ENCODE data around the gene PCGF1. TPM values are rescaled to one million over a fixed set of nuclear protein-coding genes. Genes with fewer than 3 reads are reported as not detected.
A peak's percentile ranks its signal among the peaks of the same experiment; 100 is the strongest.
"Not testable (repeated sequence)": the region's sequence is repeated elsewhere in the genome, so short reads cannot be mapped to it uniquely, and the experiment has no call there.

Gene PCGF1
- total and polyA plus RNA-seq, 2 donors = 14.1 to 29.0 TPM

- DNase-seq (ENCODE audit: low read depth in 6 of 9, low spot score in 9 of 9) = no peak
- 12% methylated on average over 7 of the region's 7 CpGs for WGBS
- peak overlapping the region; percentile 95 to 98 for H3K27ac ChIP-seq (ENCODE audit: low read depth in 1 of 2, low read length in 1 of 2)
These were observed 34.6 kb downstream of the PCGF1 start for GRCh38 chr2:74472945-74473258.

GRCh38 chr2:74472086-74472944, 35.2 kb downstream of the PCGF1 start, which contains the start of gene MRPL53:
Gene MRPL53 (minus strand): TSS chr2:74472680. CDS start chr2:74472660, 20 bp downstream.
- Histone ChIP-seq H3K27ac (ENCODE audit: low read depth in 1 of 2, low read length in 1 of 2) (peak within 1 kb of the TSS; percentile 95 to 98), H3K27me3 (ENCODE audit: control insufficient read depth in 2 of 2, insufficient read depth in 1 of 2, low read length in 1 of 2) (no peaks in the 10 kb centered on the region), H3K9me3 (ENCODE audit: control insufficient read depth in 2 of 2, insufficient read depth in 1 of 2, low read length in 1 of 2) (peaks cover 0 to 2% of the 10 kb centered on the region in 2 donors), H3K4me1 (ENCODE audit: control insufficient read depth in 2 of 2, insufficient read depth in 2 of 2, low read length in 2 of 2) (peaks cover 11 to 22% of the 10 kb centered on the region in 2 donors), H3K4me3 (ENCODE audit: low read length in 2 of 2) (peak within 1 kb of the TSS; percentile 61 to 68), H3K36me3 (ENCODE audit: control insufficient read depth in 2 of 2, insufficient read depth in 2 of 2, low read length in 1 of 2) (peaks cover 22 to 35% of the 10 kb centered on the region in 2 donors)
- under 1% methylated on average over 66 of the region's 66 CpGs for whole genome bisulfite sequencing
- peak; percentile 89 to 98 (median 95) for DNase-seq (ENCODE audit: low read depth in 6 of 9, low spot score in 9 of 9)

More at GRCh38 chr2:74472945-74473258, 34.6 kb downstream of the PCGF1 start:
- H3K4me1 ChIP-seq (ENCODE audit: control insufficient read depth in 2 of 2, insufficient read depth in 2 of 2, low read length in 2 of 2) = peaks cover 11 to 22% of the 10 kb centered on the region in 2 donors
- peaks cover 22 to 39% of the 10 kb centered on the region in 2 donors for H3K36me3 ChIP-seq (ENCODE audit: control insufficient read depth in 2 of 2, insufficient read depth in 2 of 2, low read length in 1 of 2)
- no peaks in the 10 kb centered on the region for H3K27me3 ChIP-seq (ENCODE audit: control insufficient read depth in 2 of 2, insufficient read depth in 1 of 2, low read length in 1 of 2)
- peak overlapping the region; percentile 61 to 68 for H3K4me3 ChIP-seq (ENCODE audit: low read length in 2 of 2)
- H3K9me3 ChIP-seq (ENCODE audit: control insufficient read depth in 2 of 2, insufficient read depth in 1 of 2, low read length in 1 of 2) = peaks cover 0 to 2% of the 10 kb centered on the region in 2 donors

- peaks cover 0 to 2% of the 10 kb centered on the region in 2 donors for H3K9me3 ChIP-seq (ENCODE audit: control insufficient read depth in 2 of 2, insufficient read depth in 1 of 2, low read length in 1 of 2)
- WGBS = 73% methylated on average over 16 of the region's 16 CpGs
- no peaks in the 10 kb centered on the region for H3K27me3 ChIP-seq (ENCODE audit: control insufficient read depth in 2 of 2, insufficient read depth in 1 of 2, low read length in 1 of 2)
- H3K27ac ChIP-seq (ENCODE audit: low read depth in 1 of 2, low read length in 1 of 2) = peak overlapping the region; percentile 95 to 98
- peaks cover 11 to 22% of the 10 kb centered on the region in 2 donors for H3K4me1 ChIP-seq (ENCODE audit: control insufficient read depth in 2 of 2, insufficient read depth in 2 of 2, low read length in 2 of 2)
- H3K4me3 ChIP-seq (ENCODE audit: low read length in 2 of 2) = peak overlapping the region; percentile 61 to 68
- DNase-seq (ENCODE audit: low read depth in 6 of 9, low spot score in 9 of 9) = no peak
- peaks cover 22 to 33% of the 10 kb centered on the region in 2 donors for H3K36me3 ChIP-seq (ENCODE audit: control insufficient read depth in 2 of 2, insufficient read depth in 2 of 2, low read length in 1 of 2)
These were observed 36.0 kb downstream of the PCGF1 start for GRCh38 chr2:74471332-74472065.

DNA sequence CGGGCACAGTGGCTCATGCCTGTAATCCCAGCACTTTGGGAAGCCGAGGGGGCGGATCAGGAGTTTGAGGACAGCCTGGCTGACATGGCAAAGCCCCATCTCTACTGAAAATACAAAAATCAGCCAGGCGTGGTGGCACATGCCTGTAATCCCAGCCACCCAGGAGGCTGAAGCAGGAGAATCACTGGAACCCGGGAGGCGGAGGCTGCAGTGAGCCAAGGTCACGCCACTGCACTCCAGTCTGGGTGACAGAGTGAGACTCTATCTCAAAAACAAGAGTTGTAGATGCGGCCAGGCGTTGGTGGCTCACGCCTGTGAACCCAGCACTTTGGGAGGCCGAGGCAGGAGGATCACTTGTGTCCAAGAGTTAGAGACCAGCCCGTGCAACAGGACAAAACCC, 36.8 kb downstream of the PCGF1 start:
- H3K36me3 ChIP-seq (ENCODE audit: control insufficient read depth in 2 of 2, insufficient read depth in 2 of 2, low read length in 1 of 2) = peaks cover 16 to 30% of the 10 kb centered on the region in 2 donors
- H3K27ac ChIP-seq (ENCODE audit: low read depth in 1 of 2, low read length in 1 of 2); H3K27me3 ChIP-seq (ENCODE audit: control insufficient read depth in 2 of 2, insufficient read depth in 1 of 2, low read length in 1 of 2); H3K4me3 ChIP-seq (ENCODE audit: low read length in 2 of 2); H3K9me3 ChIP-seq (ENCODE audit: control insufficient read depth in 2 of 2, insufficient read depth in 1 of 2, low read length in 1 of 2); DNase-seq (ENCODE audit: low read depth in 6 of 9, low spot score in 9 of 9): not testable (repeated sequence)
- H3K4me1 ChIP-seq (ENCODE audit: control insufficient read depth in 2 of 2, insufficient read depth in 2 of 2, low read length in 2 of 2) = peaks cover 11 to 25% of the 10 kb centered on the region in 2 donors
- 97% methylated on average over 12 of the region's 12 CpGs for WGBS

DNA sequence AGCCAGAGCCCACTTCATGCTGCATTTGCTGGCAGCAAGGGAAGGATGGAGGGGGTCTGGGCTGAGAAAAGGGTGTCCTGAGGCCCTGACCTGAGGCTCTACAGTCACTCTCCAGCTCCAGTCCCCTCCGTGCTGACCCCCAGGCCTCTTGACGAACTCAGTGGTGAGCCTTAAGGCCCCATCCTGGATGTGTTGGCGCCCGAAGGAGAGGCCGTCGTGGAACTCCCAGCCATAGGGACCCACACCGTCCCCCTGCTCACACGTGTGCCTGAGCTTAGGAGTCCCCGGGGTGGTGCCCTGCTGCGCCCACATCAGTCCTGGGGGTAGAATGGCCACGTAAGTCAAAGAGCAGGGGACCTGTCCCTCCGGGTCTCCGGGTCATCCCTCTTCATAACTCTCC, 43.1 kb downstream of the PCGF1 start:
- Histone ChIP-seq H3K36me3 (ENCODE audit: control insufficient read depth in 2 of 2, insufficient read depth in 2 of 2, low read length in 1 of 2) (peaks cover 23 to 25% of the 10 kb centered on the region in 2 donors), H3K4me3 (ENCODE audit: low read length in 2 of 2) (peak overlapping the region; percentile 61 to 77), H3K4me1 (ENCODE audit: control insufficient read depth in 2 of 2, insufficient read depth in 2 of 2, low read length in 2 of 2) (peaks cover 6 to 15% of the 10 kb centered on the region in 2 donors), H3K9me3 (ENCODE audit: control insufficient read depth in 2 of 2, insufficient read depth in 1 of 2, low read length in 1 of 2) (no peaks in the 10 kb centered on the region), H3K27ac (ENCODE audit: low read depth in 1 of 2, low read length in 1 of 2) (no peak overlapping the region), H3K27me3 (ENCODE audit: control insufficient read depth in 2 of 2, insufficient read depth in 1 of 2, low read length in 1 of 2) (no peaks in the 10 kb centered on the region)
- DNase-seq (ENCODE audit: low read depth in 6 of 9, low spot score in 9 of 9) = no peak
- 16% methylated on average over 13 of the region's 13 CpGs for WGBS

- Histone ChIP-seq H3K27ac (ENCODE audit: low read depth in 1 of 2, low read length in 1 of 2) (no peak overlapping the region), H3K9me3 (ENCODE audit: control insufficient read depth in 2 of 2, insufficient read depth in 1 of 2, low read length in 1 of 2) (no peaks in the 10 kb centered on the region), H3K36me3 (ENCODE audit: control insufficient read depth in 2 of 2, insufficient read depth in 2 of 2, low read length in 1 of 2) (peaks cover 23 to 25% of the 10 kb centered on the region in 2 donors), H3K4me1 (ENCODE audit: control insufficient read depth in 2 of 2, insufficient read depth in 2 of 2, low read length in 2 of 2) (peaks cover 12 to 22% of the 10 kb centered on the region in 2 donors), H3K4me3 (ENCODE audit: low read length in 2 of 2) (no peak overlapping the region), H3K27me3 (ENCODE audit: control insufficient read depth in 2 of 2, insufficient read depth in 1 of 2, low read length in 1 of 2) (no peaks in the 10 kb centered on the region)
- no peak for DNase-seq (ENCODE audit: low read depth in 6 of 9, low spot score in 9 of 9)
- WGBS = 95% methylated on average over 4 of the region's 4 CpGs
These were observed 44.7 kb downstream of the PCGF1 start for GRCh38 chr2:74462786-74463105.

- Histone ChIP-seq H3K4me3 (ENCODE audit: low read length in 2 of 2) (no peak overlapping the region), H3K27me3 (ENCODE audit: control insufficient read depth in 2 of 2, insufficient read depth in 1 of 2, low read length in 1 of 2) (no peaks in the 10 kb centered on the region), H3K27ac (ENCODE audit: low read depth in 1 of 2, low read length in 1 of 2) (no peak overlapping the region), H3K4me1 (ENCODE audit: control insufficient read depth in 2 of 2, insufficient read depth in 2 of 2, low read length in 2 of 2) (peaks cover 12 to 22% of the 10 kb centered on the region in 2 donors), H3K36me3 (ENCODE audit: control insufficient read depth in 2 of 2, insufficient read depth in 2 of 2, low read length in 1 of 2) (peaks cover 23 to 25% of the 10 kb centered on the region in 2 donors), H3K9me3 (ENCODE audit: control insufficient read depth in 2 of 2, insufficient read depth in 1 of 2, low read length in 1 of 2) (no peaks in the 10 kb centered on the region)
- WGBS = 97% methylated on average over 20 of the region's 20 CpGs
- no peak for DNase-seq (ENCODE audit: low read depth in 6 of 9, low spot score in 9 of 9)
These were observed 45.3 kb downstream of the PCGF1 start for GRCh38 chr2:74462054-74462785.

- 98% methylated on average over 27 of the region's 27 CpGs for WGBS
- DNase-seq (ENCODE audit: low read depth in 6 of 9, low spot score in 9 of 9) = no peak
- no peaks in the 10 kb centered on the region for H3K9me3 ChIP-seq (ENCODE audit: control insufficient read depth in 2 of 2, insufficient read depth in 1 of 2, low read length in 1 of 2)
- no peaks in the 10 kb centered on the region for H3K27me3 ChIP-seq (ENCODE audit: control insufficient read depth in 2 of 2, insufficient read depth in 1 of 2, low read length in 1 of 2)
- H3K4me3 ChIP-seq (ENCODE audit: low read length in 2 of 2) = no peak overlapping the region
- H3K36me3 ChIP-seq (ENCODE audit: control insufficient read depth in 2 of 2, insufficient read depth in 2 of 2, low read length in 1 of 2) = peaks cover 23 to 25% of the 10 kb centered on the region in 2 donors
- H3K4me1 ChIP-seq (ENCODE audit: control insufficient read depth in 2 of 2, insufficient read depth in 2 of 2, low read length in 2 of 2) = peaks cover 19 to 30% of the 10 kb centered on the region in 2 donors
- H3K27ac ChIP-seq (ENCODE audit: low read depth in 1 of 2, low read length in 1 of 2) = no peak overlapping the region
These were observed 46.1 kb downstream of the PCGF1 start for GRCh38 chr2:74461187-74462053.

All from thymus (tissue), 11 donors.